Activated effector memory CD4-positive, alpha-beta T cell treated with anti-CD3 and anti-CD28 coated beads, Interleukin-2, amount 50 U/mL, for 16 hours (primary cell): ENCODE results near the gene MMP15.

Experiments used
- DNase-seq: peaks from one replicate; pipeline ENCODE4 v3.0.0-alpha.2; 2020

Gene MMP15

DNA sequence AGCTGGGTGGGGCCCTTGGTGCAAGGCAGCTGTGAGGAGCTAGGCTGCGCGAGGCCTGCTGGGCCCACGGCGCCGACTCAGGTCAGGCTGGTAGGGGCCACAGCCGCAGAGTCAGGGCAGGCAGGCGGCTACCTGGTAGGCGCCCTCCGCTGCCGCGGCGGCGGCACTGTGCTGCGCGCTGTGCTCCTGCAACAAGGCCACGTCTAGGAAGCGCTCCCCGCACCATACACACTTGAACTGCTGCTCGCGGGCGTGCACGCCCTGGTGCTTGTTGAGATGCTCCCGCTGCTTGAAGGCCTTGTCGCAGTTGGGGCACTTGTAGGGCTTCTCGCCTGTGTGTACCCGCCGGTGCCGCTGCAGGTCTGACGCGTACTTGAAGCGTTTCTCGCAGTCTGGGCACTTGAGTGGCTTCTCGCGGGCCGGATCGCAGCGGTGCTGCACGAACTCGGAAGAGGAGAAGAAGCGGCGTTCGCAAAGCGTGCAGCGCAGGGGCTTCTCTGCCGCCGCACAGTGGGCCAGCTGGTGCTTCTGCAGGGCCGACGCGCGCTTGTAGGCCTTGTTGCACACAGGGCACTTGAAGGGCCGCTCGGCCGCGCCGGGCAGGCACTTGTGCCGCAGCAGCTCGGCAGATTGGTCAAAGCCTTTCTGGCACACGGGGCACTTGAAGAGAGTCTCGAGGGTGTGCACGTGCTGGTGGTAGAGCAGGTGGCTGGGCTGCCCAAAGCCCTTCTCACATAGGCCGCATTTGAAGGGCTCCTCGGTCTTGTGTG is 29.0 kb upstream of the MMP15 start:
- DNase-seq: peak; percentile 61

DNA sequence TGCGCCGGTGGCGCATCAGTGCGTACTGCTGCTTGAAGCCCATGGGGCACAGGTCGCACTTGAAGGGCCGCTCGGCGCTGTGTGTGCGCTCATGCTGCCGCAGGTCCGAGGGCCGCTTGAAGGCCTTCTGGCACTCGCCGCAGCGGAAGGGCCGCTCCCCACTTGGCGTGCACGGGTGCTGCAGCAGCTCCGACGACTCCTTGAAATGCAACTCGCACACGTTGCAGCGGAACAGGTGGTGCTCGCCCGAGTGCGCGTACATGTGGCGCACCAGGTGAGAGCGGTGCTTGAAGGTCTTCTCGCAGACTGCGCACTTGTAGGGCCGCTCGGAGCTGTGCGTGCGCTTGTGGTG is 28.4 kb upstream of the MMP15 start:
- DNase-seq: no peak

- peak; percentile 61 for DNase-seq
These were observed 27.9 kb upstream of the MMP15 start for GRCh38 chr16:57997528-57998265.

DNA sequence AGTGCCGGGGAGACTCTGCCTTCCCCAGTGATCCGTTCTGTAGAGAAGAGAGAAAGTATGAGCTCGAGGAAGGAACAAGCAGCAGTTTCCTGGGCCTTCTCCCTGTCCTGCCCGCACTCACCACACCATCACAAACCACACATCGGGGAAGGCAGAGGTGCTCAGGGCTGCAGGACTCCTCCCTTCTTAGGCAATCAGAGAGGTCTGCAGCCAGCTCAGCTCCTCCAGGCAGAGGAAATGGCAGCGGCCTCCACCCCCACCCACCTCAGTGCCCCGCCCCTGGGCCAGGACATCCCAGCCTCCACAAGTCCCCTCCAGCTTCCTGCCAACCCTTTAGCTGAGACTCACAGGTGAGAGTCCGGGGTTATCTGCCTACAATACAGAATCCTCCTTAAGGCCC is 27.1 kb upstream of the MMP15 start:
- DNase-seq: peak; percentile 86

- no peak for DNase-seq
These were observed 26.6 kb upstream of the MMP15 start for GRCh38 chr16:57998992-57999365.

- peak; percentile 75 for DNase-seq
These were observed 26.1 kb upstream of the MMP15 start for GRCh38 chr16:57999366-57999970.

GRCh38 chr16:57999971-58000705 is 25.4 kb upstream of the MMP15 start, which contains the start of gene ZNF319:
Gene ZNF319 (minus strand): TSS chr16:58000672. CDS start chr16:57998265, 2,407 bp downstream.
- DNase-seq: no peak

- DNase-seq: peak; percentile 95
These were observed 24.6 kb upstream of the MMP15 start, which contains the start of gene USB1 for GRCh38 chr16:58000706-58001676. Gene USB1 (plus strand): TSS chr16:58001407. CDS start chr16:58001484, 77 bp downstream.

GRCh38 chr16:58001781-58002415 is 23.7 kb upstream of the MMP15 start:
- no peak for DNase-seq

DNA sequence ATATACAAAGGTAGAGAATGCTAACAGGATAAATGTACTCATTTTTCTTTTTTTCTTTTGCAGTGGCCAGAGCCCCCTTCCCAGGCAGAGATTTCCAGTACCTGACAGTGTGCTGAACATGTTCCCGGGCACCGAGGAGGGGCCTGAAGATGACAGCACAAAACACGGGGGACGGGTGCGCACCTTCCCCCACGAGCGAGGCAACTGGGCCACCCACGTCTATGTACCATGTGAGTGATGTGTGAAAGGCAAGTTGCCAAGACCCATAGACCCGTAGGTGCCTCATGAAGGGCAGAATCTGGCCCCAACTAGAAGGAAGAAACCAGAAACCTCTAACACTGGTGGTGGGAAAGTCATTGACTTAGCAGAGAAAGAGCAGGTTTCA is 23.1 kb upstream of the MMP15 start:
- peak; percentile 30 for DNase-seq

DNA sequence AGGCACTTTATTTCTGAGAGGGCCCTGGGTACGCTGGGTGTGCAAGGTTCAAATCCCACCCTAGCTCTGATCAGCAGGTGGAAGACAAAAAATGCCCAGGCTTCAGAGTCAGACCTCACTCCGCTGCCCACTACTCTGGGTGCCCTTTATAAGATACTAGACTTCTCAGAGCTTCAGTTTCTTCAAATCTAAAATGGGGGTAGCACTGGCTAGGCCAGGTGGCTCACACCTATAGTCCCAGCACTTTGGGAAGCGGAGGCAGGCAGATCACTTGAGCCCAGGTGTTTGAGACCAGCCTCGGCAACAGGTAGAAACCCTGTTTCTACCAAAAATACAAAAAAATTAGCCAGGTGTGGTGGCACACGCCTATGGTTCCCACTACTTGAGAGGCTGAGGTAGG is 22.6 kb upstream of the MMP15 start:
- peak; percentile 36 for DNase-seq

GRCh38 chr16:58004736-58005135 is 20.8 kb upstream of the MMP15 start:
- DNase-seq: peak; percentile 44

DNA sequence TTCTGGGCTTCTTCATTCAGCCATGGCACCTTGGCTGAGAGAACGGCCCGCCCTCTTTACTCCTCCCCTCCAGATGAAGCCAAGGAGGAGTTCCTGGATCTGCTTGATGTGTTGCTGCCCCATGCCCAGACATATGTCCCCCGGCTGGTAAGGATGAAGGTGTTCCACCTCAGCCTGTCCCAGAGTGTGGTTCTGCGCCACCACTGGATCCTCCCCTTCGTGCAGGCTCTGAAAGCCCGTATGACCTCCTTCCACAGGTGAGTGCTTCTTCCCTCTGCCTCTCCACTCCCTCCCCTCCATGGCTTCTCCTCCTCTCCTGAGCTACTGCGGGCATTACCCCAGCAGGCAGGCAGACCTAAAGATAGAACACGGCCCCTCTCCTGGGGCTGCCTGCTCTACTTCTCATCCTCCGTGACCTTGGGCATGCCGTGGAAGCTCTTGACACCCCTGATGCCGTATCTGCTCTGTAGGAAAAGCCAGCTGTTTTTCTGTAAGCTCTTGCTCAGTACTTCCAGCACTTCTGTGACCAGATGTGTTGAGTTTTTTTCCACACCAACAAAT is 15.6 kb upstream of the MMP15 start:
- DNase-seq: no peak

- no peak for DNase-seq
These were observed 14.7 kb upstream of the MMP15 start for GRCh38 chr16:58010886-58011285.

GRCh38 chr16:58011652-58012051 is 13.9 kb upstream of the MMP15 start:
- DNase-seq: no peak

- DNase-seq: no peak
These were observed 13.1 kb upstream of the MMP15 start for GRCh38 chr16:58012481-58012880.

- DNase-seq: no peak
These were observed 12.2 kb upstream of the MMP15 start for GRCh38 chr16:58013201-58013956.

DNA sequence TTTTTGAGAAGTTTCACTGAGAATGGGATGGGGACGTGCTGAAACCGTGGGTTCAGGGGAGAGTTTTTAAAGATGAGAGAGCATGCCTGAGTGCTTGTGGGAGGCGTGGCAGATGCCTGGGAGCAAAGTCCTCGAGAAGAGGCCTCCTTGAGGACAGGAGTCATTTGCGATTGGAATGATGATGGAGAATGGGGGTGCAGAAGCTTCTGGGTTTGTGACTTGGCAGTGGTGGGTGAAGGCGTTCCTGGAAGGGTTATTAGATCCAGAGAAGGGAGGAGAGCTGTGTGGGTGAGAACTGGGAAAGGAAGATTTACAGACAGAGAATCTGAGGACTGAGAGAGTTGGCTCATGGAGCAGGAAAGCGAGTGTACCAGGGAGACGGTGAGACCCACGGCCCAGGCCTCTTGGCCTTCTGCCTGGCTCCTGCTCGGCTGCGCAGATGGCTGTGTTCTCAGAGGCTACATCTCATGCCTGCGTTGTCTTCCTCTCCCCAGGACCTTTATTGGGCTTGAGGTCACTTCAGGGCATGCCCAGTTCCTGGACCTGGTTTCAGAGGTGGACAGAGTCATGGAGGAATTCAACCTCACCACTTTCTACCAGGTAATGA is 8.6 kb upstream of the MMP15 start:
- DNase-seq: no peak

- no peak for DNase-seq
These were observed 6.8 kb upstream of the MMP15 start for GRCh38 chr16:58018803-58019202.
